ENCODE measurements around the gene CLIP3.

The CLIP3 gene

DNA sequence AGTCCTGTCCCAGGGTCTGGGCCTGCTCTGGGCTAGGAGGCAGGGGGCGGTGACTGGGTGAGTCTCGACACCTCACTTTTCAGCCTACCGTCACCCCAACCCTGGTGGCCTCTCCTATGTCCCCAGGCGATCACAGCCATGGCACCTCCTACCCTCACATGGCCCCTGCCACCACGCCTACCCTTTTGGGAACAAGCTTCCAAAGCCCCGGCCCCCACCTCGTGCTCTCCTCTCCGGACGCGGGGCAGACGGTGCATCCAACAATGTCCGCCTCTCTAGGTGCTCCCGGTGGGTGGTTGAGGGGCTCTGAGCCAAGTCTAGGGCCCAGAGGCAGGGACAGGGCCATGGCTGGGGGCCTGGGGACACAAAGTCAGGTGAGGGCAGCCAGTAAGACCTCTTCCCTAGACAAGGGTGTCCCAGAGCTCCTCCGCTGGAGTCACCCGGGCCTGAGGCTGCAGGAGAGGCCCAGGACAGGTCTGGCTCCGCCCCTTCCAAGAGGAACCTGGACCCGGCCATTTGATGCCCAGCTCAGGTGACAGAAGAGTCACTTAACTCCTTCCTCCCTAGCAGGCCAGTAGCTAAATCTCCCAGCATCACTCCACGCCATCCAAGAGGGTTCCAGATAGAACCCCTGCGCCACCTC, 24.2 kb downstream of the CLIP3 start, which contains the start of gene SYNE4:
TSS of gene SYNE4 (minus strand) at position 478 of the 643 bp plus-strand sequence. CDS start at position 346, 132 bp downstream.
- H3K4me2 ChIP-seq = peak within 1 kb of the TSS; percentile 46 to 77 (median 63)
- TF ChIP-seq Cebpa-rat (IDR thresholded peaks at IDR 0.05) = no peak
- H3K4me3 ChIP-seq = peak within 1 kb of the TSS in 6 of 10 experiments; percentile 24 to 55 (median 36); a peak in 11 of 20 replicates
- peak within 1 kb of the TSS in 7 of 11 experiments; percentile 15 to 59 (median 46); a peak in 6 of 22 replicates for H3K9ac ChIP-seq
- no peaks in the 10 kb centered on the region for H3K9me3 ChIP-seq (replicated peaks in 1 of 11)
- H3K36me3 ChIP-seq = peaks cover 0 to 11% (median under 1%) of the 10 kb centered on the region in 11 experiments; a peak in 5 of 22 replicates
- H3K27ac ChIP-seq = no peak within 1 kb of the TSS
- H4K20me1 ChIP-seq = peaks cover 0 to 22% (median 0%) of the 10 kb centered on the region in 11 experiments; a peak in 5 of 22 replicates
- H3K4me1 ChIP-seq = peaks cover 6 to 18% (median 11%) of the 10 kb centered on the region in 10 experiments; a peak in 19 of 20 replicates
- peaks cover 0 to 20% (median 10%) of the 10 kb centered on the region in 11 experiments; a peak in 14 of 22 replicates for H3K27me3 ChIP-seq

DNA sequence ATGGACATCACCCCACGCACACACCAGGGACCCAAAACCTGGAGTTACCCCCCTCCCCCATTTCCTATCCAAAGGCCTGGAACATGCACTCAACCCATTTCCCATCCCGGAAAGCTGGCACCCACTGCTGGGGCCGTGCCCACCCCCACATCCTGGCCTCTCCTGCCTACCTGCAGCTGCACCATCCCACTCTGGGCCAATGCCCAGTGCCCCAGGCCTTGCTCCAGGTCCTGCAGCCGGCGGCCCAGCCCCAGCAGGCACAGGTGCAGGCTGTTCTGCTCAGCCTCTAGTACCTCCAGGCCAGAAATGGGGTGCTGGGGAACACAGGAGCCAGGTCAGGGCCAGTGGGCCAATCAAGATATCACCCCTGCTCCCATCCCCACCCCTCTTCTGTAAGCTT, 25.7 kb downstream of the CLIP3 start:
- no peak overlapping the region for H3K9ac ChIP-seq
- H3K27me3 ChIP-seq = peaks cover 0 to 20% (median 10%) of the 10 kb centered on the region in 11 experiments; a peak in 14 of 22 replicates
- no peak overlapping the region for H3K4me2 ChIP-seq
- no peak for TF ChIP-seq Cebpa-rat (IDR thresholded peaks at IDR 0.05)
- H4K20me1 ChIP-seq = peaks cover 0 to 22% (median 0%) of the 10 kb centered on the region in 11 experiments; a peak in 5 of 22 replicates
- peaks cover 0 to 18% (median 5%) of the 10 kb centered on the region in 11 experiments; a peak in 9 of 22 replicates for H3K36me3 ChIP-seq
- H3K9me3 ChIP-seq (replicated peaks in 1 of 11) = no peaks in the 10 kb centered on the region
- H3K4me1 ChIP-seq = peaks cover 0 to 17% (median 4%) of the 10 kb centered on the region in 10 experiments; a peak in 9 of 20 replicates
- no peak overlapping the region for H3K27ac ChIP-seq
- no peak overlapping the region for H3K4me3 ChIP-seq

DNA sequence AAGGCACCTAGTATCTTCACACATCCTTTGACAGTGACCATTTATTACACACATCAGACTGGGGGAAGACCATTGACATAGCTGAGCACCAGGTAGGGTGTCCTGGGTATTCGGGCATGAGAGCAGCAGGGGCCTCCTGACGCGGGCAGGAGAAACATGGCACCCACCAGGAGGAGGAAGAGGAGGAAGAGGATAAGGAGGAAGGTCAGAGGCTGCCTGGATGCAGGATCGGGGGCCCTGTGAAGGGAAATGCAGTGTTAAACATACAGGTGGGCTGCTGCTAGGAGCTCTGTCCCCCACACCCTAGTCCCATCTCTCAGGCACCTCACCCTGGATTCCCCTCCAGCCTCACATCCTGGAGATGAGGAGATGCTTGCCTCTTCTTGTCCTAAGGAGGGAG, 29.4 kb downstream of the CLIP3 start:
- no peak for TF ChIP-seq Cebpa-rat (IDR thresholded peaks at IDR 0.05)
- Histone ChIP-seq H3K9ac (no peak overlapping the region), H4K20me1 (peaks cover 5 to 52% (median 25%) of the 10 kb centered on the region in 11 experiments; a peak in 20 of 22 replicates), H3K4me2 (no peak overlapping the region), H3K9me3 (replicated peaks in 1 of 11) (no peaks in the 10 kb centered on the region), H3K27ac (no peak overlapping the region), H3K36me3 (peaks cover 19 to 50% (median 28%) of the 10 kb centered on the region in 11 experiments), H3K4me1 (peaks cover 0 to 9% (median 0%) of the 10 kb centered on the region in 10 experiments; a peak in 5 of 20 replicates), H3K27me3 (peaks cover 0 to 2% (median 0%) of the 10 kb centered on the region in 11 experiments; a peak in 3 of 22 replicates), H3K4me3 (no peak overlapping the region)

DNA sequence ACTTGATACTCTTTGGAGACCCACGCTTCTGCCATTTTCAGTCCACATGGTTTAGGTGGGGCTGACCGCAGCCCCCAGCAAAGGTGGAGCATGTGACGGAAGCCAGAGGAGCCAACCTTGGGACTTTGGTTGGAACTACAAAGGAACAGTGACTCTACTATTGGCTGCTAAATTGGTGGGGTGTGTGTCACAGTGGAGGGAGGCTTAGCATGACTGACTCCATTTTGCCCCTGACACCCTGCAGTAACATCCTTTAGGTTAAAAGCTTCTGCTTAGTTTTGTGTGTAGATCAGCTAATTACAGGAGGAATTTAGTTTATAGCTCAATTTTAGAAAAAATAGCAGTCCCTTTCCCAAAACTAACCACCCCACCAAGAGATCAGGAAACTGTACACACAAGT, 31.1 kb downstream of the CLIP3 start:
- Histone ChIP-seq H3K36me3 (peaks cover 19 to 60% (median 39%) of the 10 kb centered on the region in 11 experiments), H3K27me3 (no peaks in the 10 kb centered on the region), H3K9ac (no peak overlapping the region), H4K20me1 (peaks cover 8 to 63% (median 38%) of the 10 kb centered on the region in 11 experiments; a peak in 21 of 22 replicates), H3K4me3 (no peak overlapping the region), H3K9me3 (replicated peaks in 1 of 11) (no peaks in the 10 kb centered on the region), H3K27ac (no peak overlapping the region), H3K4me2 (no peak overlapping the region), H3K4me1 (peaks cover 5 to 19% (median 12%) of the 10 kb centered on the region in 10 experiments; a peak in 19 of 20 replicates)
- no peak for TF ChIP-seq Cebpa-rat (IDR thresholded peaks at IDR 0.05)

DNA sequence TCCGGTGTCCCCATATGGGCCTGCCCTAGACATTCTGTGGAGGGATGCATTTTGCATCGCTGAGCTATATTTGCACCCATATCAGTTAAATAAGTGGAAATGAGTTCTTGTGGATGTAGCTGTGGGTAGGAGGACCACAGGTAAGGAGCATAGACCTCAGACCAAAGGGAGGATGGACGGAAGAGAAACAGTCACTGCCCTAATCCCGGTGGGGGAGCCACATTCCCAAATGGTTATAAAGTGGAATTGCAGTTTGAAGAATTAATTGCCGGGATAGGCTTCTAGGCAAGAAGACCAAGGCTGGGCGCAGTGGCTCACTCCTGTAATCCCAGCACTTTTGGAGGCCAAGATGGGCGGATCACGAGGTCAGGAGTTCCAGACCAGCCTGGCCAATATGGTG, 35.9 kb downstream of the CLIP3 start:
- H3K4me2 ChIP-seq = peak overlapping the region; percentile 93 to 99 (median 97)
- H3K9ac ChIP-seq = peak overlapping the region in 7 of 11 experiments; percentile 83 to 89 (median 85); a peak in 9 of 22 replicates
- no peak for TF ChIP-seq Cebpa-rat (IDR thresholded peaks at IDR 0.05)
- peaks cover 0 to 13% (median 10%) of the 10 kb centered on the region in 11 experiments; a peak in 15 of 22 replicates for H3K27me3 ChIP-seq
- peaks cover 11 to 41% (median 31%) of the 10 kb centered on the region in 11 experiments for H3K36me3 ChIP-seq
- H3K4me1 ChIP-seq = peaks cover 27 to 50% (median 35%) of the 10 kb centered on the region in 10 experiments
- peaks cover 11 to 62% (median 43%) of the 10 kb centered on the region in 11 experiments; a peak in 21 of 22 replicates for H4K20me1 ChIP-seq
- no peak overlapping the region for H3K27ac ChIP-seq
- peak overlapping the region in 7 of 10 experiments; percentile 82 to 93 (median 88); a peak in 11 of 20 replicates for H3K4me3 ChIP-seq
- no peaks in the 10 kb centered on the region for H3K9me3 ChIP-seq (replicated peaks in 1 of 11)

DNA sequence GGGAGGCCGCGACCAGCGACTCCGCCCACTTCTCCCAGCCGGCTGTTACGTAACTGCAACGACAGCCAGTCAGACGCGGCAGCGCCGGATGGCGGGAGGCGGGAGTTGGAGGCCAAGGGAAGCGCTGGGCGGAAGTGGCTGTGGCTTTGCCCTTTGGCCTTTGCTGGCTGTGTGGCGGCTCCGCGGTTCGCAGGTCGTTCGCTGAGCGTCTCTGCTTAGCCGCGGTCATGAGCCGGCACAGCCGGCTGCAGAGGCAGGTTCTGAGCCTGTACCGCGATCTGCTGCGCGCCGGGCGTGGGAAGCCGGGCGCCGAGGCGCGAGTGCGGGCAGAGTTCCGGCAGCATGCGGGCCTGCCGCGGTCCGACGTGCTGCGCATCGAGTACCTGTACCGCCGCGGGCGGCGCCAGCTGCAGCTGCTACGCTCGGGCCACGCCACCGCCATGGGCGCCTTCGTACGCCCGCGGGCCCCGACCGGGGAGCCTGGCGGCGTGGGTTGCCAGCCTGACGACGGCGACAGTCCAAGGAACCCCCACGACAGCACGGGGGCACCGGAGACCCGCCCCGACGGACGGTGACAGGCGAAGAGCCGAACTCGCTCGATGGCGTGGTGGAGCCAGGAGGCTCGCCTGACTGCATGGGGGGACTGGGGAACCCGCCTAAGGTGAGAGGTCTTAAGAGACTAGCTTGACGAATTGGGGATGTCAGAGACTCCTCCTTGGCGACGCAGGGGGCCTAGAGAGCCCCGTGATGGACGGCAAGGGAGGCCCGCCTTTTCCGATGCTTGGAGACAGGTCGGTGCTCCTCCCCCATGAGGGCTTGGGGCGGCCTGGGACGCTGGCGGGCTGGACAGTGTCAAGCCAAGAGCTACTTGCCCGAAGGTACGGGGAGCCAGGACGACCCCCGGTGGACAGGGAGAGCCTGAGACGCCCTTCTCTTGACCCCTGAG, 37.4 kb downstream of the CLIP3 start, which contains the start of gene SDHAF1:
TSS of gene SDHAF1 (plus strand) at position 141 of the 946 bp plus-strand sequence. CDS start at position 228, 87 bp downstream.
- peaks cover 31 to 50% (median 36%) of the 10 kb centered on the region in 10 experiments for H3K4me1 ChIP-seq
- peaks cover 0 to 13% (median 10%) of the 10 kb centered on the region in 11 experiments; a peak in 15 of 22 replicates for H3K27me3 ChIP-seq
- peak within 1 kb of the TSS; percentile 81 to 93 (median 87) for H3K4me3 ChIP-seq
- H3K9me3 ChIP-seq (replicated peaks in 1 of 11) = no peaks in the 10 kb centered on the region
- peak within 1 kb of the TSS; percentile 60 to 84 (median 78); a peak in 21 of 22 replicates for H3K27ac ChIP-seq
- H3K4me2 ChIP-seq = peak within 1 kb of the TSS; percentile 93 to 99 (median 97)
- peaks cover 11 to 49% (median 38%) of the 10 kb centered on the region in 11 experiments; a peak in 21 of 22 replicates for H4K20me1 ChIP-seq
- H3K36me3 ChIP-seq = peaks cover 0 to 30% (median 20%) of the 10 kb centered on the region in 11 experiments; a peak in 21 of 22 replicates
- peak in 8 of 11 experiments; percentile 26 to 74 (median 55); a peak in 12 of 22 replicates for TF ChIP-seq Cebpa-rat (IDR thresholded peaks at IDR 0.05)
- peak within 1 kb of the TSS; percentile 76 to 89 (median 84) for H3K9ac ChIP-seq

DNA sequence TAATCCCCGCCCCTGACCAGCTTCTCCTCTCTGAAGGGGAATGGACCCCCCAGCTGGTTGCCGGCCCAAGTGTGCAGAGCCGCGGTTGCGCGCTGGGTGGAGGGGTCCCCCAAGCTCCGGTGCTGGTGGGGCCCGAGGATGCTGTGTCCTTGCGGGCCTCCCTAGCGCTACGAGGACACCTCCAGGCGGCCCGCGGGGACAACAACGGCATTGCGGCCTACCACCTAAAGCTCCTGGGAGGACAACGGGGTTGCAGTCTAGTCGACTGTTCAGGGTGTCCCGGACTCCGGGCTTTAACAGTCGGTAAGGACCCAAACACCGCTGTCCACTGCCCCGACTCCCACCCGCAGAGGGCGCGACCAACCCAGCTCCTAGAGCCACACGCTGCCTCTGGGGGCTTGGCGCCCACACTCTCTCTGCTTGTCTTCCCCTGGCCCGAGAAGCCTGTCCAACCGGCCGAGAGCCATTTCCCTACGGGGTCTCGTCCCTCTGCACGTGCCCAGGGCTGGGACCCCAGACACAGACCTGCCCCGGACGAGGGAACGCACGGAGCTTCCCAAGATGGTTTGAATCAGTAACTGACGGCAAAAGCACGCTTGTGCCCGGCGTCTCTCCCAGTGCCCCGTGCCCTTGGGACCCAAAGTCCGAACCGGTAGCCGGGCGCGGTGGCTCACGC, 38.6 kb downstream of the CLIP3 start:
- Histone ChIP-seq H3K4me1 (peaks cover 31 to 48% (median 36%) of the 10 kb centered on the region in 10 experiments), H4K20me1 (peaks cover 6 to 38% (median 30%) of the 10 kb centered on the region in 11 experiments; a peak in 19 of 22 replicates), H3K4me3 (peak overlapping the region; percentile 81 to 93 (median 87); a peak in 18 of 20 replicates), H3K9ac (peak overlapping the region in 9 of 11 experiments; percentile 80 to 89 (median 84); a peak in 15 of 22 replicates), H3K9me3 (replicated peaks in 1 of 11) (peaks cover 0 to 7% (median 3%) of the 10 kb centered on the region in 11 experiments; a peak in 16 of 22 replicates), H3K27ac (peak overlapping the region in 3 of 11 experiments; percentile 71 to 84 (median 76); a peak in 4 of 22 replicates), H3K27me3 (peaks cover 0 to 21% (median 15%) of the 10 kb centered on the region in 11 experiments; a peak in 17 of 22 replicates), H3K4me2 (peak overlapping the region; percentile 93 to 99 (median 97)), H3K36me3 (peaks cover 0 to 20% (median 18%) of the 10 kb centered on the region in 11 experiments; a peak in 21 of 22 replicates)
- TF ChIP-seq Cebpa-rat (IDR thresholded peaks at IDR 0.05) = no peak

Data from BLaER1 treated with 17β-estradiol and CSF1 and Interleukin-3, amounts not matched to agents 10 nM and 100 nM (cell line).